Erythroblast (primary cell): ENCODE results near the gene ETS1.

Experiments used
- GATA1 ChIP-seq: IDR thresholded peaks from 2 replicates; pipeline ENCODE4 v1.6.1; 2011; ENCODE audit warnings: low read depth, mild to moderate bottlenecking, control low read depth, low read length, moderate library complexity
- POLR2A ChIP-seq: IDR thresholded peaks from 2 replicates; pipeline ENCODE4 v1.6.1; 2011; ENCODE audit warnings: mild to moderate bottlenecking, low read length

GRCh38 chr11:128596250-128596649 is 8.9 kb upstream of the ETS1 start:
- TF ChIP-seq POLR2A (no peak), GATA1 (no peak)
